HepG2 (cell line): ENCODE data around the gene ZDHHC8.

ENCODE experiments used
- NFKB2 ChIP-seq: sonication (generic); formaldehyde crosslinking; IDR thresholded peaks from 2 replicates; pipeline ENCODE4 v1.4.0; 2020; ENCODE audit warnings: missing genetic modification reagents, borderline replicate concordance
- NFRKB ChIP-seq: fragments of 450-650 bp; IDR thresholded peaks from 2 replicates; pipeline ENCODE4 v1.6.1; 2017
- RNF2 ChIP-seq: fragments of 450-650 bp; conservative IDR thresholded peaks from 2 replicates; pipeline ENCODE4 v1.6.1; 2016; ENCODE audit warnings: low read depth
- TARDBP ChIP-seq: sonication (generic); formaldehyde crosslinking; IDR thresholded peaks from 2 replicates; pipeline ENCODE4 v1.8.0; 2022; ENCODE audit warnings: mild to moderate bottlenecking, missing genetic modification reagents
- ZNF605 ChIP-seq: sonication (generic); formaldehyde crosslinking; IDR thresholded peaks from 2 replicates; pipeline ENCODE4 v1.8.0; 2022; ENCODE audit warnings: mild to moderate bottlenecking, missing genetic modification reagents

GRCh38 chr22:20183101-20183500, 51.5 kb downstream of the ZDHHC8 start:
- no peak for TF ChIP-seq RNF2
- TF ChIP-seq ZNF605 (CRISPR knock-in tag), result no peak
- TF ChIP-seq NFRKB, result no peak
- TF ChIP-seq NFKB2 (CRISPR knock-in tag), result no peak
- no peak for TF ChIP-seq TARDBP (CRISPR knock-in tag)
